HEK293 (cell line): Measurements from ENCODE around the gene CRMP1.

ENCODE experiments used
- ZBTB20 ChIP-seq: fragments of 450-650 bp; formaldehyde crosslinking; IDR thresholded peaks from 2 replicates; pipeline ENCODE4 v1.5.1; 2016; ENCODE audit warnings: missing biosample characterization, missing genetic modification characterization
- TF ChIP-seq, protein P1 (sequence below): fragments of 450-650 bp; formaldehyde crosslinking; IDR thresholded peaks from 2 replicates; pipeline ENCODE4 v1.5.1; 2016; ENCODE audit warnings: missing biosample characterization, missing genetic modification characterization
- TF ChIP-seq, protein P2 (sequence below): fragments of 450-650 bp; formaldehyde crosslinking; IDR thresholded peaks from 2 replicates; pipeline ENCODE4 v1.5.1; 2017; ENCODE audit warnings: missing biosample characterization, missing genetic modification characterization

DNA sequence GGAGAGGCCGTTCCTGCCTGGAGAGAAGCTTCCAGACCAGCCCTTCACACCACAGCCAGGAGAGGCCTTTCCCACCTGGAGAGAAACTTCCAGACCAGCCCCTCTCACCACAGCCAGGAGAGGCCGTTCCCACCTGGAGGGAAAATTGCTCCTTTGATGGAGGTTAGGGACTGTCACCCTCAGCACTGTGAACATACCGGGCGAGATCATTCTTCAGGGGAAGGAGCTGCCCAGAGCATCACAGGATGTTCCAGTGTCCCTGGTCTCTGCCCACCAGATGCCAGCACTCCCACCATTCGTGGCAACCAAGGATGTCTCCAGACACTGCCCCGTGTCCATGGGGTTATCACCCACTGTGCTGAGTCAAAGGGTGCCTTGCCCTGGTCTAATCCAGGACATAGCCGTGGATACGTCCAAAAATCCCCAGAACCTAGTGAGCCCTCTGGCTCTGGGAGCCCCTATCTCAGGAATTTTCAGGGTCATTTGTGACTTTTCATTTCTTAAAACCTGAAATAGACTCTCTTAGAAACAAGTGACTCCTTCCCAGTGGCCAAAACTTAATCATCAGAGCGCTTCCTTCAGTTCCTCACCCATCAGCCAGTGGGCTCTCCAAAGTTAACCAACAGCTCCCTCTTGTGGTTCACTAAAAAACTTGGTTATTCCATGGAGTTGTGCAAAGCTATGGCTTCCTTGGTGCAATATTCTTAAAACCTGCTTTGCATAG, 80.2 kb downstream of the CRMP1 start:
- TF ChIP-seq ZBTB20 (tag by site-specific recombination): no peak
- TF ChIP-seq, protein P1, sequence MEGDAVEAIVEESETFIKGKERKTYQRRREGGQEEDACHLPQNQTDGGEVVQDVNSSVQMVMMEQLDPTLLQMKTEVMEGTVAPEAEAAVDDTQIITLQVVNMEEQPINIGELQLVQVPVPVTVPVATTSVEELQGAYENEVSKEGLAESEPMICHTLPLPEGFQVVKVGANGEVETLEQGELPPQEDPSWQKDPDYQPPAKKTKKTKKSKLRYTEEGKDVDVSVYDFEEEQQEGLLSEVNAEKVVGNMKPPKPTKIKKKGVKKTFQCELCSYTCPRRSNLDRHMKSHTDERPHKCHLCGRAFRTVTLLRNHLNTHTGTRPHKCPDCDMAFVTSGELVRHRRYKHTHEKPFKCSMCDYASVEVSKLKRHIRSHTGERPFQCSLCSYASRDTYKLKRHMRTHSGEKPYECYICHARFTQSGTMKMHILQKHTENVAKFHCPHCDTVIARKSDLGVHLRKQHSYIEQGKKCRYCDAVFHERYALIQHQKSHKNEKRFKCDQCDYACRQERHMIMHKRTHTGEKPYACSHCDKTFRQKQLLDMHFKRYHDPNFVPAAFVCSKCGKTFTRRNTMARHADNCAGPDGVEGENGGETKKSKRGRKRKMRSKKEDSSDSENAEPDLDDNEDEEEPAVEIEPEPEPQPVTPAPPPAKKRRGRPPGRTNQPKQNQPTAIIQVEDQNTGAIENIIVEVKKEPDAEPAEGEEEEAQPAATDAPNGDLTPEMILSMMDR (tag by site-specific recombination): 0 out of 2 replicates have a peak, but pooled peaks have one; percentile 16
- TF ChIP-seq, protein P2, sequence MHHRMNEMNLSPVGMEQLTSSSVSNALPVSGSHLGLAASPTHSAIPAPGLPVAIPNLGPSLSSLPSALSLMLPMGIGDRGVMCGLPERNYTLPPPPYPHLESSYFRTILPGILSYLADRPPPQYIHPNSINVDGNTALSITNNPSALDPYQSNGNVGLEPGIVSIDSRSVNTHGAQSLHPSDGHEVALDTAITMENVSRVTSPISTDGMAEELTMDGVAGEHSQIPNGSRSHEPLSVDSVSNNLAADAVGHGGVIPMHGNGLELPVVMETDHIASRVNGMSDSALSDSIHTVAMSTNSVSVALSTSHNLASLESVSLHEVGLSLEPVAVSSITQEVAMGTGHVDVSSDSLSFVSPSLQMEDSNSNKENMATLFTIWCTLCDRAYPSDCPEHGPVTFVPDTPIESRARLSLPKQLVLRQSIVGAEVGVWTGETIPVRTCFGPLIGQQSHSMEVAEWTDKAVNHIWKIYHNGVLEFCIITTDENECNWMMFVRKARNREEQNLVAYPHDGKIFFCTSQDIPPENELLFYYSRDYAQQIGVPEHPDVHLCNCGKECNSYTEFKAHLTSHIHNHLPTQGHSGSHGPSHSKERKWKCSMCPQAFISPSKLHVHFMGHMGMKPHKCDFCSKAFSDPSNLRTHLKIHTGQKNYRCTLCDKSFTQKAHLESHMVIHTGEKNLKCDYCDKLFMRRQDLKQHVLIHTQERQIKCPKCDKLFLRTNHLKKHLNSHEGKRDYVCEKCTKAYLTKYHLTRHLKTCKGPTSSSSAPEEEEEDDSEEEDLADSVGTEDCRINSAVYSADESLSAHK (tag by site-specific recombination): no peak
